ENCODE data around the gene TMUB2. TPM values are rescaled to one million over a fixed set of nuclear protein-coding genes. Genes with fewer than 3 reads are reported as not detected.

TMUB2 gene
- total and polyA plus RNA-seq, 2 experiments from 2014 or later: 41.6 to 45.0 TPM

GRCh38 chr17:44178133-44178532 lies 8.6 kb upstream of the TMUB2 start:
- Histone ChIP-seq H3K27me3 (replicated peaks; ENCODE audit: insufficient read depth) (no peaks in the 10 kb centered on the region), H3K36me3 (ENCODE audit: low read depth) (peaks cover 4% of the 10 kb centered on the region; the same call in 1 of the 2 replicates), H3K4me2 (ENCODE audit: unreplicated experiment) (no peak overlapping the region), H2AFZ (no peak overlapping the region), H3K9me3 (ENCODE audit: low read depth) (no peaks in the 10 kb centered on the region), H3K4me3 (no peak overlapping the region), H3K79me2 (ENCODE audit: insufficient read depth) (peaks cover 15% of the 10 kb centered on the region), H3K4me1 (ENCODE audit: insufficient read depth) (no peaks in the 10 kb centered on the region), H3K9me2 (ENCODE audit: insufficient read depth) (no peaks in the 10 kb centered on the region), H3K27ac (no peak overlapping the region), H3F3A (ENCODE audit: insufficient read depth) (no peaks in the 10 kb centered on the region), H4K20me1 (ENCODE audit: insufficient read depth) (no peaks in the 10 kb centered on the region), H3K9ac (no peak overlapping the region)
- WGBS, 2 experiments (ENCODE audit: low coverage in 1 of 2, low lambda C conversion rate in 2 of 2, missing lambda C conversion rate in 2 of 2): 86% methylated on average over 13 to 14 of the region's 14 CpGs
- DNase-seq: no peak
- in situ Hi-C loops (cut with MboI): no loop called here
- TF ChIP-seq EZH2phosphoT487 (IDR thresholded peaks at IDR 0.05; ENCODE audit: insufficient read depth, low read depth) (no peak), EZH2 (IDR thresholded peaks at IDR 0.05; ENCODE audit: insufficient read depth, poor library complexity, severe bottlenecking) (no peak)

GRCh38 chr17:44183024-44183423 lies 3.7 kb upstream of the TMUB2 start:
- Histone ChIP-seq H2AFZ (no peak overlapping the region), H3K4me1 (ENCODE audit: insufficient read depth) (peaks cover 8% of the 10 kb centered on the region), H3K27me3 (replicated peaks; ENCODE audit: insufficient read depth) (no peaks in the 10 kb centered on the region), H3K9me2 (ENCODE audit: insufficient read depth) (no peaks in the 10 kb centered on the region), H3K4me3 (no peak overlapping the region), H4K20me1 (ENCODE audit: insufficient read depth) (no peaks in the 10 kb centered on the region), H3K27ac (no peak overlapping the region), H3K9ac (no peak overlapping the region), H3K4me2 (ENCODE audit: unreplicated experiment) (no peak overlapping the region), H3F3A (ENCODE audit: insufficient read depth) (no peaks in the 10 kb centered on the region), H3K36me3 (ENCODE audit: low read depth) (no peaks in the 10 kb centered on the region), H3K9me3 (ENCODE audit: low read depth) (no peaks in the 10 kb centered on the region), H3K79me2 (ENCODE audit: insufficient read depth) (peaks cover 56% of the 10 kb centered on the region)
- WGBS, 2 experiments (ENCODE audit: low coverage in 1 of 2, low lambda C conversion rate in 2 of 2, missing lambda C conversion rate in 2 of 2): 93 to 100% methylated on average over 2 of the region's 2 CpGs
- DNase-seq: no peak
- no peak for TF ChIP-seq EZH2phosphoT487 (IDR thresholded peaks at IDR 0.05; ENCODE audit: insufficient read depth, low read depth)
- TF ChIP-seq EZH2 (IDR thresholded peaks at IDR 0.05; ENCODE audit: insufficient read depth, poor library complexity, severe bottlenecking): no peak
- in situ Hi-C loops (cut with MboI): no loop called here

GRCh38 chr17:44184212-44184810 lies 2.5 kb upstream of the TMUB2 start:
- Histone ChIP-seq H2AFZ (no peak overlapping the region), H3K4me2 (ENCODE audit: unreplicated experiment) (no peak overlapping the region), H3K79me2 (ENCODE audit: insufficient read depth) (peaks cover 69% of the 10 kb centered on the region)

GRCh38 chr17:44187131-44187899 lies 543 bp downstream of the TMUB2 start:
- Histone ChIP-seq H2AFZ (peak overlapping the region; percentile 80), H3K4me3 (peak overlapping the region; percentile 93), H3K4me1 (ENCODE audit: insufficient read depth) (peaks cover 14% of the 10 kb centered on the region), H3F3A (ENCODE audit: insufficient read depth) (peaks cover 13% of the 10 kb centered on the region), H3K9me2 (ENCODE audit: insufficient read depth) (no peaks in the 10 kb centered on the region), H3K9ac (peak overlapping the region; percentile 95), H3K36me3 (ENCODE audit: low read depth) (peaks cover 6% of the 10 kb centered on the region; the same call in 1 of the 2 replicates), H3K27ac (peak overlapping the region; percentile 92), H4K20me1 (ENCODE audit: insufficient read depth) (no peaks in the 10 kb centered on the region), H3K27me3 (replicated peaks; ENCODE audit: insufficient read depth) (no peaks in the 10 kb centered on the region), H3K9me3 (ENCODE audit: low read depth) (no peaks in the 10 kb centered on the region), H3K4me2 (ENCODE audit: unreplicated experiment) (peak overlapping the region; percentile 76), H3K79me2 (ENCODE audit: insufficient read depth) (peaks cover 60% of the 10 kb centered on the region)
- TF ChIP-seq EZH2 (IDR thresholded peaks at IDR 0.05; ENCODE audit: insufficient read depth, poor library complexity, severe bottlenecking): no peak
- no peak for TF ChIP-seq EZH2phosphoT487 (IDR thresholded peaks at IDR 0.05; ENCODE audit: insufficient read depth, low read depth)
- in situ Hi-C loops (cut with MboI): no loop called here
- peak; percentile 72 for DNase-seq
- 1 to 2% methylated on average over 26 to 32 of the region's 32 CpGs for WGBS, 2 experiments (ENCODE audit: low coverage in 1 of 2, low lambda C conversion rate in 2 of 2, missing lambda C conversion rate in 2 of 2)

More at GRCh38 chr17:44184212-44184810, 2.5 kb upstream of the TMUB2 start:
- no peak for DNase-seq
- Histone ChIP-seq H3K27ac (no peak overlapping the region), H3K36me3 (ENCODE audit: low read depth) (no peaks in the 10 kb centered on the region), H3K9me2 (ENCODE audit: insufficient read depth) (no peaks in the 10 kb centered on the region), H4K20me1 (ENCODE audit: insufficient read depth) (no peaks in the 10 kb centered on the region), H3K9me3 (ENCODE audit: low read depth) (no peaks in the 10 kb centered on the region), H3K4me3 (no peak overlapping the region), H3F3A (ENCODE audit: insufficient read depth) (no peaks in the 10 kb centered on the region), H3K9ac (no peak overlapping the region), H3K4me1 (ENCODE audit: insufficient read depth) (peaks cover 14% of the 10 kb centered on the region), H3K27me3 (replicated peaks; ENCODE audit: insufficient read depth) (no peaks in the 10 kb centered on the region)
- 88% methylated on average over 8 of the region's 8 CpGs for WGBS, 2 experiments (ENCODE audit: low coverage in 1 of 2, low lambda C conversion rate in 2 of 2, missing lambda C conversion rate in 2 of 2)
- in situ Hi-C loops (cut with MboI): no loop called here
- TF ChIP-seq EZH2 (IDR thresholded peaks at IDR 0.05; ENCODE audit: insufficient read depth, poor library complexity, severe bottlenecking) (no peak), EZH2phosphoT487 (IDR thresholded peaks at IDR 0.05; ENCODE audit: insufficient read depth, low read depth) (no peak)
